Choroid plexus epithelial cell (primary cell): ENCODE data around the gene BLMH.
A peak's percentile ranks its signal among the peaks of the same experiment; 100 is the strongest.

Experiments used
- DNase-seq: peaks from one replicate; pipeline ENCODE4 v3.0.0-alpha.2; 2010; ENCODE audit warnings: low read depth
- H3K4me3 ChIP-seq: 2 replicates; pipeline ENCODE4 v1.5.1; 2011; ENCODE audit warnings: low read depth, mild to moderate bottlenecking, control low read depth, low read length, moderate library complexity
- TF ChIP-seq, protein P1 (sequence below): conservative IDR thresholded peaks from 2 replicates; pipeline ENCODE4 v1.5.1; 2011; ENCODE audit warnings: low read depth, mild to moderate bottlenecking, control low read depth, inconsistent platforms, low read length, moderate library complexity

The BLMH gene

DNA sequence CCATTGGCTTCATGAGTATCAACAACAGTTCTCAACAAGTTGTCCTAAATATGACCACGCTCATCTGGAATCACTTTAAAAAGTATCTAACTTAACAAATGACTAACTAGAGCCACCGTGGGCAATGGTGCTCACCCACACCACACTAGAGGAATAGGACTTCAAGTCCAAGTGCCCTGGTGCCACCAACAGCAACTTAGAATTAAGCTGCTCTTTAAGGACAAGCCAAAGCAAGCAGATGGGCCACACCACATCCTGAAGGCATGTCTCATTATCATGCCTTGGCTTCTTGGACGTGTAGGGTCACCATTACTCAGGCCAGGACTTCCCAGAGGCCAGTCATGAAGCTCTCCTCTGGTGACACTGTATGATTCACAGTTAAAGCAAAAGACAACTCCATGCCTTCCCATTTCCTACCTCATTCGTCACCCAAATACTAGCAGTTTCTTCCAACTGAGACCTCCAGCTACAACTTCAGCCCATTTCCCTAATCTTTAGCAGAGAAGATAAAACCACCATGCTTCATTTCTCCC lies 46.8 kb downstream of the BLMH start:
- peak; percentile 37 for DNase-seq
- H3K4me3 ChIP-seq: no peak overlapping the region
- TF ChIP-seq, protein P1, sequence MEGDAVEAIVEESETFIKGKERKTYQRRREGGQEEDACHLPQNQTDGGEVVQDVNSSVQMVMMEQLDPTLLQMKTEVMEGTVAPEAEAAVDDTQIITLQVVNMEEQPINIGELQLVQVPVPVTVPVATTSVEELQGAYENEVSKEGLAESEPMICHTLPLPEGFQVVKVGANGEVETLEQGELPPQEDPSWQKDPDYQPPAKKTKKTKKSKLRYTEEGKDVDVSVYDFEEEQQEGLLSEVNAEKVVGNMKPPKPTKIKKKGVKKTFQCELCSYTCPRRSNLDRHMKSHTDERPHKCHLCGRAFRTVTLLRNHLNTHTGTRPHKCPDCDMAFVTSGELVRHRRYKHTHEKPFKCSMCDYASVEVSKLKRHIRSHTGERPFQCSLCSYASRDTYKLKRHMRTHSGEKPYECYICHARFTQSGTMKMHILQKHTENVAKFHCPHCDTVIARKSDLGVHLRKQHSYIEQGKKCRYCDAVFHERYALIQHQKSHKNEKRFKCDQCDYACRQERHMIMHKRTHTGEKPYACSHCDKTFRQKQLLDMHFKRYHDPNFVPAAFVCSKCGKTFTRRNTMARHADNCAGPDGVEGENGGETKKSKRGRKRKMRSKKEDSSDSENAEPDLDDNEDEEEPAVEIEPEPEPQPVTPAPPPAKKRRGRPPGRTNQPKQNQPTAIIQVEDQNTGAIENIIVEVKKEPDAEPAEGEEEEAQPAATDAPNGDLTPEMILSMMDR: no peak

DNA sequence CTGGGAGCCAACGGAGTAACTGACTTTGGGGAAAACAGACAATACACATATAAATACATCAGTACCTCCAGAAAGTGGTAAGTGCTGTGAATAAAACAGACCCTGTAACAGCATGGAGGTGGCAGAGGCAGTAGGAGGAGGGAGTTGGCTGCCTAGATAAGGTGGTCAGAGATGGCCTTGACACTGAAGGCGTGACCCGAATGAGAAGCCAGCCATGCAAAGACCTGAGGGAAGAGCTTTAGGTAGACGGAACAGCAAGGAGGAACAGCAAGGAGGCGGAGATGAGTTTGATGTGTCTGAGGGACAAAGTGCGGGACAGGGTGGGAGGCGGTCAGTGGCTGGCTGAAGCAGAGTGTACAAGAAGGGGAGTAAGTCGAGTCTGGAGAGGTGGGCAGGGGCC lies 48.2 kb downstream of the BLMH start:
- TF ChIP-seq, protein P1: no peak
- DNase-seq: no peak
- no peak overlapping the region for H3K4me3 ChIP-seq

DNA sequence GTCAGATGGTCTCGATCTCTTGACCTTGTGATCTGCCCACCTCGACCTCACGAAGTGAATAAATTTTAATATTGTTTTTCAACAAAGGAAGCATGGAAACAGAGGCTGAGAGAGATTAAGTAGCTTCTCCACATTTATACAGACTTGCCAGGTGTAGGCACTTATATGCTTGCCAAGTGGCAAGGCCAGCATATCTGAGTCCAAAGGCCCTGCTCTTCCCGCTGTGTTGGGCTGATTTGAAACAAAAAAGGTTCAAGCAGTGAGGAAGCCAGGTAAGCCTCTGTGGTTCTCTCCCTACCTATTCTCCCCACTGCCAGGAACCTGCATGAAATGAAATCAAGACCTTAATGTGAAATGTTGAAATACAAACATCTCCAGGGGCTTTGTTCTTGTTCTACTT lies 48.7 kb downstream of the BLMH start:
- TF ChIP-seq, protein P1: no peak
- no peak overlapping the region for H3K4me3 ChIP-seq
- no peak for DNase-seq

DNA sequence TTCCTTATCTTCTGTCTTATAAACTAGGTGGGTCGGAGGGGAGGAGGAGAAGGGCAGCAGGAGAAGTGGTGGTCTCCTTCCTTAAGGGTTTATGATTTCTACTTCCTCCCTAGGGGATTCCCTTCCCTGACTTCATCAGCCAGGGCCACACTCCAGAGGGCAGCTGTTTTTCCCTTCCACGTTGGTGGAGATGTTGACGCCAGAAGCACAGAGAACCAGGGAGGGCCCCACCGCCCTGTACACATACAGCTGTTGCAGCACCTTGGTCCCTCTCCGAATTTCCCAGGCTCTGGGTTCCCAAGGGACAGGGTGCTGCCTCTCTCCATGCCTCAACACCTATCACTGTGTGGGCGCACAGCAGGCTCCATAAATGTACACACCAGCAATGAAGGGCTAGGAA lies 50.7 kb downstream of the BLMH start:
- H3K4me3 ChIP-seq: no peak overlapping the region
- no peak for DNase-seq
- TF ChIP-seq, protein P1: no peak

DNA sequence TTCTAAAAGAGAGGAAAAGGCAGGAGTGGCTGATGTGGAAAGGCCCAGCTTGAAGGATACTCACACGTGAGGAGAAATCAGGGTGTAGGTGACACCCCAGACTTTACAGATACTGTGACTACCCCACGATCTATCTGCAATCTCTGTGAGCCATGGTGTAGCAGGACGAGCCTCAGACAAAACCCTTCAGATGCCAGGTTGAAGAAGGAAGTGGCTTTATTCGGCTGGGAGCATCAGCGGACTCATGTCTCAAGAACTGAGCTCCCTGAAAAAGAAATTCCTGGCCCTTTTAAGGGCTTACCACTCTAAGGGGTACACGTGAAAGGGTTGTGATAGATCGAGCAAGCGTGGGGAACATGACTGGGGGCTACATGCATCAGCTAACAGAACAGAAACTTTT lies 51.6 kb downstream of the BLMH start:
- DNase-seq: no peak
- no peak overlapping the region for H3K4me3 ChIP-seq

DNA sequence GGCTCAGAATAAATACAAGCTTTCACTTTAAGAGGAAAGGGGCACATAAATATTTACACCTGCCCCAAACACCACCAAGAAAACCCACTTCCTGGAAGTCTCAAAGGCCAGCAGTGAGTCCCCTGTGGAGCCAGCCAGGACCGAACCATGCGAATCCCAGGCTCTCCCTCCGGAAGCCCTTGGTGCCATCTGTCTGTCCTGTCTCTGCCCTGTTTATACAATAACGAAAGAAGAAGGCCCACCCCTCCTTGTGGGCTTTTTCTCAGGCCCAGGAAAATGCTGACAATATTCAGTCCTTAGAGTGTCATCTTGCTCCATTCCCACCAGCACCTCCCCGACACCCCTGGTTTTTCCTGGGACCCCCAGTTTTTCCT lies 52.7 kb downstream of the BLMH start:
- no peak for DNase-seq
- TF ChIP-seq, protein P1: no peak
- no peak overlapping the region for H3K4me3 ChIP-seq

More for the DNA sequence above, 51.6 kb downstream of the BLMH start:
- TF ChIP-seq, protein P1: no peak

DNA sequence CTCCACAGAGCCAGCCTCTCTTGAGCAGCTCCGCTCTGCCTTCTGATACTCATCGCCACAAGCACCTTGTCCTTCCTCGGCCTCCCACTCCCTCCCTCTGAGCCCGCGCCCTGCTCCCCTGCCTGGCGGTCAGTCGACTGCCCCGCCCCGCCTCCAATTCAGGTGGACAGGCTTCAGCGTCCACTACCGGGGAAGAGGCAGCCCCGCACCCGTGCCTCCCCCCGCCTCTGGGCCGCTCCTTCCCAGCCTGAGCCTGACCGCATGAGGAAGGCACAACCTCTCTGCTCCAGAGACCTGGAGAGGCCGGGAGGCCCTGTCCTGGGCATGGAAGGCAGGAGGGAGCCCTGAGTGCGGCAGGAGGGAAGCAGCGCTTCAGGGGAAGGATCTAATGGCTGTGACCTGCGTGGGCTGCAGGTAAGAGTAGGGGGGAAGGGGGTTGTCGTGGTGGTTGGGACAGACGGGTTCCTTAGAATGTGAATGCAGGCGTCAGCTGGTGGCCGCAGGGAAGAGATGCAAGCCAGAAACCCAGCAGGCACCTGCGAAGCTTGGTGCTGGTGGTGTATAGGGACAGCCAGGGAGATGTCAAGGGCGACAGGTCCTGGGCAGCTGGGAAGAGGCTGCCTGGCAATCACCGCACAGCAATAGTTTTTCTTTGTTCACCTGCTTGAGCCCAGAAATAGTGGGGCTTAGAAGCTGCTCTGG lies 53.2 kb downstream of the BLMH start:
- DNase-seq: no peak
- TF ChIP-seq, protein P1: no peak
- H3K4me3 ChIP-seq: no peak overlapping the region
